NCI-H526 (cell line): ENCODE results near the gene CBL.
"Not testable (repeated sequence)": the region's sequence is repeated elsewhere in the genome, so short reads cannot be mapped to it uniquely, and the experiment has no call there.

Experiments used
- DNase-seq, 2 experiments: peaks; one replicate each; lab custom pipeline; 2025; lab: John Stamatoyannopoulos, UW

Gene CBL

GRCh38 chr11:119184399-119184798 is 21.7 kb upstream of the CBL start:
- DNase-seq, result not testable (repeated sequence)

- no peak for DNase-seq
Measured at GRCh38 chr11:119185981-119186634, 20.0 kb upstream of the CBL start.

GRCh38 chr11:119187123-119187892 is 18.8 kb upstream of the CBL start:
- DNase-seq, result no peak

DNA sequence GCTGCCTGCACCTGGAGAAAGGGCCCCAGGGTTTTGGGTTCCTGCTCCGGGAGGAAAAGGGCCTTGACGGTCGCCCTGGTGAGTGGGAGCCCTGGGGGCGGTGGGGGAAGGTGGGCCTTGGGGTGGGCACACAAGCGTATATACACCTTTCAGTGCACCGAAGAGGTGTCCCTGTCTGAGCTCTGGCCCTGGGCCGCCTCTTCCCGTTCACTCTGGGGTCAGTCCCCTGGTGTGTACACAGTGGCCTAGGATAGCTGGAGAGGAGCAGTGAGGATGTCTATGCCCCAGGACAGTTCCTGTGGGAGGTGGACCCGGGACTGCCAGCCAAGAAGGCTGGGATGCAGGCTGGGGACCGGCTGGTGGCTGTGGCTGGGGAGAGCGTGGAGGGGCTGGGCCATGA is 18.1 kb upstream of the CBL start:
- DNase-seq, result no peak

GRCh38 chr11:119188887-119189286 is 17.3 kb upstream of the CBL start:
- DNase-seq, result no peak

GRCh38 chr11:119189393-119189792 is 16.7 kb upstream of the CBL start:
- peak in 1 of 2 experiments; percentile 31 for DNase-seq

- DNase-seq, result no peak
Measured at GRCh38 chr11:119190531-119190930, 15.6 kb upstream of the CBL start.

DNA sequence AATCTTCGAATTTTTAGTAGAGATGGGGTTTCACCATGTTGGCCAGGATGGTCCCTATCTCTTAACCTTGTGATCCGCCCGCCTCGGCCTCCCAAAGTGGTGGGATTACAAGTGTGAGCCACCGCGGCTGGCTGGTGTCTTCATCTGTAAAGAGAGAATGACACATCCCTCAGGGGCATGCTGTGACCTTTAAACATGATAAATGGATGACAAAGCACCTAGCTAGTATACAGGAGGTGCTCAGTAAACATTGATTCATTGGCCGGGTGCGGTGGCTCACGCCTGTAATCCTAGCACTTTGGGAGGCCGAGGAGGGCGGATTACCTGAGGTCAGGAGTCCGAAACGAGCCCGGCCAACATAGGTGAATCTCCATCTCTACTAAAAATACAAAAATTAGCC is 14.9 kb upstream of the CBL start:
- DNase-seq, result not testable (repeated sequence)

- DNase-seq, result no peak
Measured at GRCh38 chr11:119192111-119192510, 14.0 kb upstream of the CBL start.

GRCh38 chr11:119193001-119193400 is 13.1 kb upstream of the CBL start:
- DNase-seq, result no peak

DNA sequence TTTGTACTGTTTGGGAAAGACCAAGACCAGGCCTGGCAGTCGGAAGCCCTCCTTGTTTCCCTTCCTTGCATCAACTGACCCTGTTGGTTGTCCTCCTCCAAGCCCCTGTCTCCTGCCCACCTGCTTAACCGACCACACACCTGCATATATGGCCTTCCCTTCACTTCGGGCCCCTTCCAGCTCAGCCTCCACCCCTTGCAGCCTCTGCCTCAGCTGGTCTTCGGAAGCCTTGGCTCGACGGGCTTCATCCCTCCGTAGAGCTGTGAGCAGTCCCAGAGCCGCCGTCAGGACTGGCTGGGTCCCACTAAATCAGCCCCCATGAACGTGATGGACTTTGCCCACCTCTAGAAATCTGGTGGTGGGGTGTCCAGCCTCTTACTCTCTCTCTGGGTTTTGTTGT is 12.5 kb upstream of the CBL start:
- DNase-seq, result no peak

- DNase-seq, result no peak
Measured at GRCh38 chr11:119194811-119195440, 11.2 kb upstream of the CBL start.

GRCh38 chr11:119195680-119196079 is 10.5 kb upstream of the CBL start:
- DNase-seq, result peak; percentile 50 to 77

DNA sequence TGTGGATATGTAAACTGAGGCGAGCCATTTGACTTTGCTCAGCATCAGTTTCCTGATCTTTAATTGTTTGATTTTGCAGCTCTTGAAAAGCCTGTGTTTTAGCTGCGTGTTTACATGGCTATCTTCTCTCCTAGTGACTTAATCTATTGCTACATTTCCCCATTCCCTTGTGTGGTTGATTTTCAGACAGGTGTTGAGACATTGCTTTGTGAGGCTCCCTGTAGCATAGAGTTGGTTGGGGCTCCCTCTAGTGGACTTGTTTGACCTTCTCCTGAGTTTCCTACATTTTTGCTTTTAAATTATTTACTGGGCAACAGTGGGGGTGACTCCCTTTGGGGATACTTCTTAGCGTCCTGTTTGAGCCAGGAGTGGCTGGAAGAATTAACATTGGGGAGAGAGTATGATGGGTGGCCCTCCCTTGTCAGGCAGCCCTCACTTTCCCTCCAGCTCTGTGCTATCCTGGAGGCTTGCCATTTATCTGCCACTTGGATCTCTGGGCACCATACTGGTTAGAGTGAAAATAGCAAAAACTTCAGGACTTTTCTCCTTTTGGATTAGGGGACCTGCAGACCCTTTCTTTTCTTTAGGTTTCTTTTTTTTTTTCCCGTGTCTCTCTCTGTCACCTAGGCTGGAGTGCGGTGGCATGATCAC is 9.2 kb upstream of the CBL start:
- peak; percentile 94 to 98 for DNase-seq

DNA sequence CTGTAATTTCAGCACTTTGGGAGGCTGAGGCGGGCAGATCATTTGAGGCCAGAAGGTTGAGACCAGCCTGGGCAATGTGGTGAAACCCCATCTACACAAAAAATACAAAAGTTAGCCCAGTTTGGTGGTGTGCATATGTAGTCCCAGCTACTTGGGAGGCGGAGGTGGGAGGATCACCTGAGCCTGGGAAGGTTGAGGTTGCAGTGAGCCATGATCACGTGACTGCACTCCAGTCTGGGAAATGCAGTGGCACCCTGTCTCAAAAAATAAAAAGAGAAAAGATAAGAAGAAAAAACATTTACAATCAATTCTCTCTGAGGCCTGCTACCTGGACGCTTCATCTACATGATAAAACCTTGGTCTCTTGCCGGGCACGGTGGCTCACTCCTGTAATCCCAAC is 7.2 kb upstream of the CBL start:
- DNase-seq, result no peak

GRCh38 chr11:119201236-119201635 is 4.9 kb upstream of the CBL start:
- DNase-seq, result not testable (repeated sequence)

DNA sequence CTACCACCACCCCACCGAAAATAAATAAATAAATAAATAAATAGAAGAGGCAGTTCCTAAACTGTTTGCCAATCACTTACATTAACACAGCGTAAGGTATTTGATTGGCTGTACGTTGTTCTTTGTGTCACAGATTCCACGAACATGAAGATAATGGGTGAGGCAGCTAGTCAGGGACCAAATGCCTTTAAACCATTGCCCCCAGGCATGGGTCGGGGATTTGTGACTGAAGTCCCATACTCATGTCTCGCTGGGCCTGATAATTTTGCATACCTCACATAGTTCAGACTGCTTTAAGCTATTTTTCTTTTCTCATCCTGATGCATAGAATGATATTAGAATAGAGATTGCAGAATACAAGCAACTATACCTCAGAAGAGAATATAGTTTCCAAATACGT is 3.6 kb upstream of the CBL start:
- DNase-seq, result no peak

GRCh38 chr11:119204066-119204465 is 2.1 kb upstream of the CBL start:
- no peak for DNase-seq

DNA sequence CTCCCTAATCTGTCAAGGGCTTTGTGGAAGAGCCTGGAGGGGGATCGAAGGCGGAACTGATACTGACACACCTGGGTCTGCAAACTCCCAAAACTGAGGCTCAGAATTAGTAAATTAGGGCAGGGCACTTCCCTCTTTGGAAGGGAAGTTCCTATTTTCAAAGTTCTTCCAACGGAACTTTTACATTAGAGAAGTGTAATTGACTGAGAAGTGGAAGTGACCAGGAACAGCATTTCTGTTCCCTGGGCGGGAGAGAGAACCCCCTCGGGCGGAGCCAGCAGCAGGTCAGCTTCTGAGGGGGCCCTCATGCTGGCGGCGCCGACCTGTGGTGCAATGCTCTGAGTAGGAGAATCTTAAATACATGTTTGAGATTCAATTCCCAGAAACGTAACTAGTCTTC is 1.1 kb upstream of the CBL start:
- no peak for DNase-seq

DNA sequence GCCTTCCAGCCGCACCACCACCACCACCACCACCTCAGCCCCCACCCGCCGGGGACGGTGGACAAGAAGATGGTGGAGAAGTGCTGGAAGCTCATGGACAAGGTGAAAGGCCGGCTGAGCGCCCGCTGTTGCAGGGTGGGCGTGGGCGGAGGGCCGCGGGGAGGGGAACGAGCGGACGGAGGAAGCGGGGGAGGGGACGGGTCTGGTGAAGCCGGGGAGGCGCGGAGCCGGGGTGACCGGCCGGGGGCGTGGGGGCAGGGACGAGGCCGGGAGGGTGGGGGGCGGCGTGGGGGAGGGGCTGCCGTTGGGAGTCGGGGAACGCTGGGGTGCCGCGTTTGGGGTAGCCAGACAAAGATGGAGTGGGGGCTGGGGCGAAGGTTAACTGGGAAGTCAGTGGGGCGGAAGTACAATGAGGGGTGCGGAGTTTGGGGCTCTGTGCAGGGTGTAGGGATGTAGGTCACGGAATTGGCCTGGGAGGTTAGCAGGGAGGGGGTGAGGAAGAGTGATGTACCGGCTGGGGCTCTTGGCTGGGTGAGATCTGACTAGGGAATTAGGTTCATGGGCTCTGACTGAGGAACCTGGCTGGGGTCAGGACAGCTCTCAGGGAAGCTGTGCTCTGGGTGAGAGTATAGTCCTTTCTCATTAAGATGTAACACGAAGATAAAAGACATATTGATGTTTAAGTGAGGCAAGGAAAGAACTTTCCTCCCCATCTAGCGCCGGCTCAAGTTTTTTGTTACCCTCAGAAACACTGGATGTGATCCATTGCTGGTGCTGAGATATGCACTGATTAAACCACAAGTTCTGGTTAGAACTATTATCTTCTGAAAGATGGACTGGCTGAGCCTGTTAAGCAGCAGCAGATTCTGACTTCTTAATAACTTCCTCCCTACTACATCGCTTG is 624 bp downstream of the CBL start:
- peak in 1 of 2 experiments; percentile 89 for DNase-seq

GRCh38 chr11:119207415-119207960 is 1.3 kb downstream of the CBL start:
- DNase-seq, result no peak
